NOMO-1 (cell line): ENCODE data around the gene GSTM1.
"Not testable (repeated sequence)": the region's sequence is repeated elsewhere in the genome, so short reads cannot be mapped to it uniquely, and the experiment has no call there.

Experiments
- DNase-seq, 2 experiments: peaks; one replicate each; lab custom pipeline; 2025; ENCODE audit not compliant: unreplicated experiment in 2 of 2; lab: John Stamatoyannopoulos, UW

GSTM1 gene

DNA sequence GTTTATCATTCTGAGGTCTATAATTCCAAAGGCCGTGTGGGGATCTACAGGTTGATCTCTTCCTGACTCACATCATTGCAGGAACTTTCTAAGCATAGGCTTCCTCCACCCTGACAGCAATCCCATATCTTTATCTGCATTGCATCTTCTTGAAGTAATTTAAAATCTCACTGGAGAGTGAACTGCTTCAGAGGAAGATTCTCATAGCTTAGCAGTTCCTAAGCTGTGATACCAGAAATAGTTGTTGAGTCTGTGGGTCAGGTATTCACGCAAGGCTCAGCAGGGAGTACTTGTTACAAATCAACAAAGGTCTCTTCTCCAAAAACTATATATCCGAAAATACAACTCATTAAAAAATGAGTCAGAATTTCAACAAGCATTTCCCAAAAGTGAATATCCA is 7.5 kb downstream of the GSTM1 start:
- not testable (repeated sequence) for DNase-seq

- DNase-seq: no peak
Observed at GRCh38 chr1:109697066-109697465, 9.4 kb downstream of the GSTM1 start.

DNA sequence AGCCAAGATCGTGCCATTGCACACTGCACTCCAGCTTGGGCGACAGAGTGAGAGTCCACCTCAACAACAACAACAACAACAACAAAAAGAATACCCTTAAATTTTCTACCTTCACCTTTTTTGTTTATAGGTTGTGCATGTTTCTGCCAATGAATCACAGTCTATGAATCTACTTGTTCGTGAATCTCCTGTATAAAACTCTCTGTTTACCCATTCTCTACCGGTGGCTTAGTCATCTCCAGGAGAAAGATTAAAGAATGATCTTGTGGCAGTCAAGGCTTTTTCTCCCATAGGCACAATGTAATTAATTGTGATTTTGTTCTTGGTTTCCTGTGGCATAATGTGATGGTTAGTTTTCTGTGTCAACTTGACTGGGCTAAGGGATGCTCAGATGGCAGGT is 10.2 kb downstream of the GSTM1 start:
- not testable (repeated sequence) for DNase-seq

DNA sequence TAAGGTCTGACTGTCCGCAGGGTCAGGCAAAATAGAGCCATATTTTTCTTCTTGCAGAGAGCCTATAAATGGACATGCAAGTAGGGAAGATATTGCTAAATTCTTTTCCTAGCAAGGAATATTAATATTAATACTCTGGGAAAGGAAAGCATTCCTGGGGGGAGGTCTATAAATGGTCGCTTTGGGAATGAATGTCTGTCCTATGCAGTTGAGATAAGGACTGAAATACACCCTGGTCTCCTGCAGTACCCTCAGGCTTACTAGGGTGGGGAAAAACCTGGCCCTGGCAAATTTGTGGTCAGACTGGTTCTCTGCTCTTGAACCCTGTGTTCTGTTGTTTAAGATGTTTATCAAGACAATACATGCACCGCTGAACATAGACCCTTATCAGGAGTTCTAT is 15.3 kb downstream of the GSTM1 start:
- DNase-seq: not testable (repeated sequence)

GRCh38 chr1:109704173-109704572 is 16.6 kb downstream of the GSTM1 start:
- DNase-seq: no peak

DNA sequence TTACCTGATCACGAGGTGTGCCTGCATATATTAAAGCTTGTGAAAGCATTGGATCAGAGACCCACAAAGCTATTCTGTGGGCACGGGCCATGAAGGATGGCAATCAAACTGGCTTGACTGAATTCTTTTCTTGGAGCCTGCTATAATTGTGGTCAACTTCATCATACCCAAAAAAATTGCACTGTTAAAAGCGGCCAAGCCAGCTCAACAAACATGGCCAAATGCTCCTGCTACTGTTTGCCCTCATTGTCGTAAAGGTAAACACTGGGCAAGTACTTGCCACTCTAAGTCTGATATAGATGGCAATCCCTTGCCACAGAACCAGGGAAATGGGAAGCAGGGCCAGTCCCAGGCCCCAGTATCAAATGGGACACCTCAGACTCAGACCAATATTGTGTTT is 17.8 kb downstream of the GSTM1 start:
- no peak for DNase-seq

DNA sequence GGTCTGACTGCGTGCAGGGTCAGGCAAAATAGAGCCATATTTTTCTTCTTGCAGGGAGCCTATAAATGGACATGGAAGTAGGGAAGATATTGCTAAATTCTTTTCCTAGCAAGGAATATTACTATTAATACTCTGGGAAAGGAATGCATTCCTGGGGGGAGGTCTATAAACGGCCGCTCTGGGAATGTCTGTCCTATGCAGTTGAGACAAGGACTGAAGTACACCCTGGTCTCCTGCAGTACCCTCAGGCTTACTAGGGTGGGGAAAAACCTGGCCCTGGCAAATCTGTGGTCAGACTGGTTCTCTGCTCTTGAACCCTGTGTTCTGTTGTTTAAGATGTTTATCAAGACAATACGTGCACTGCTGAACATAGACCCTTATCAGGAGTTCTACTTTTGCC is 21.3 kb downstream of the GSTM1 start:
- DNase-seq: not testable (repeated sequence)

- DNase-seq: not testable (repeated sequence)
Observed at GRCh38 chr1:109709822-109710221, 22.2 kb downstream of the GSTM1 start.

GRCh38 chr1:109711593-109712320 is 24.1 kb downstream of the GSTM1 start, which contains the start of gene GSTM5:
TSS of gene GSTM5 (plus strand) at chr1:109712251. CDS start at chr1:109712313, 62 bp downstream.
- not testable (repeated sequence) for DNase-seq

- DNase-seq: no peak
Observed at GRCh38 chr1:109712321-109712864, 24.8 kb downstream of the GSTM1 start.

- no peak for DNase-seq
Observed at GRCh38 chr1:109713636-109714035, 26.0 kb downstream of the GSTM1 start.

- no peak for DNase-seq
Observed at GRCh38 chr1:109714661-109715372, 27.2 kb downstream of the GSTM1 start.

DNA sequence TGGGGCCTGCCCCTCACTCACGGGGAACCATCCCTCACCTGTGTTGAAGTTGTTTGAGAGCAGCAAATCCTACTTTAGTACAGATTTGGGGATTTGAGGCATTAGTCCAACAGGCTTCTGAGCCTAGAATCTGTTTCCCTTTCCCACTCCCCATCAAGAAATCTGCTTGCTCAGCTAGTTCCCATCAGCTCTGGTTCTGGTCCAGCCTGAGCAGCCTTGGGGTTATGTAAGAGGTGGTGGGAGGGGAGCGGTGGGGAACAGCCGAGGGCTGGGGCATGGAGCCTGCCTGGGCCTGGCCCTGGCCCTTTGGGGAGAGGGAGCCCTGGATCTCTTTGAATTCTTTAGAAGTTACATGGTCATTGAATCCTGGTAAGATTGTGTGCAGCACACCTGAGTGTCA is 28.5 kb downstream of the GSTM1 start:
- no peak for DNase-seq

DNA sequence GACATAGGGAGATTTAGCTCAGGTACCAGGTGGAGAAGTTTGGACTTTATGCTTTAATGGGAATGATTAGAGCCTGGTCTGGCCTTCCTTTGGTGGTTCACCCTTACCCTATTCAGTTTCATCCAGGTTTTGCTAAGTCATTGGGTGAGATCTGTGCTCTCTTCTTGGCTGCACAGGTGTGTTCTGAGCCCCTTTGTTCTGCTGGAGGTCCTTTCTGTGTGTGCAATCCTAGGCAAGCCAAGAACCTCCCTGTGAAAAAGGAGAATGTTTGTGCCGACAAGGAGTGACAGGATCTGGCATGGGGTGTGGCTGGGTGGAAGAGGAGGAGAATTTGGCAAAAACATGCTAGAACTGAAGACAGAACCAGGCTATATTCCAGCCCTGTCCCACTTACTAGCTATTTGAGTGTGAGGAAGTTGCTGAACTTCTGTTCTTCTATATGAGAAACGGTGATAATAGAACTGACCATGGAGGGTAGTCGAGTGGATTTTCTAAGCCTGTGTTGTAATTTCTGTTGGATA is 29.0 kb downstream of the GSTM1 start:
- DNase-seq: no peak

DNA sequence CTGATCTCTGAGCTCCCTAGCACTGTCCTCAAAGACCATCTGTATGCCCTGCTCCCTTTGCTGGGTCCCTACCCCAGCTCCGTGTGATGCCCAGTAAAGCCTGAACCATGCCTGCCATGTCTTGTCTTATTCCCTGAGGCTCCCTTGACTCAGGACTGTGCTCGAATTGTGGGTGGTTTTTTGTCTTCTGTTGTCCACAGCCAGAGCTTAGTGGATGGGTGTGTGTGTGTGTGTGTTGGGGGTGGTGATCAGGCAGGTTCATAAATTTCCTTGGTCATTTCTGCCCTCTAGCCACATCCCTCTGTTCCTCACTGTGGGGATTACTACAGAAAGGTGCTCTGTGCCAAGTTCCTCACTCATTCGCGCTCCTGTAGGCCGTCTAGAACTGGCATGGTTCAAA is 30.1 kb downstream of the GSTM1 start:
- DNase-seq: no peak

- no peak for DNase-seq
Observed at GRCh38 chr1:109718495-109718894, 30.9 kb downstream of the GSTM1 start.

GRCh38 chr1:109719337-109719837 is 31.8 kb downstream of the GSTM1 start:
- DNase-seq: no peak

DNA sequence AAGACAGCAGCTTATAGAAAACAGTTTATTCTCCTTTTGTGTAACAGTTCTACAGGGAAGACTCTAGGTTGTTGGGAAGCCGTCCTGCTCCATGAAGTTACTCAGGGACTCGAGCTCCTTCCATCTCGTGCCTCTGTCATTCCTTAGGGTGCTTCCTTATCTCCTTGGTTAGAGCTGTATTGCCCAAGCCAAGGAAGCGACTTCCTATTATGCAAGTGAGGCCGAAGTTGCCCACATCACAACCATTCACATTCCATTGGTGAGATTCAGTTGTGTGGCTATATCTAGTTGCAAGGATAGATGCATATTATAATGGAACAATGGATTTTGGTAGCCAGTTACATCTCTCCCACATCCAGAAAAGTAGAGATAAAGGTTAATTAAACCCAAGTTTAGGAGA is 33.4 kb downstream of the GSTM1 start:
- DNase-seq: no peak

DNA sequence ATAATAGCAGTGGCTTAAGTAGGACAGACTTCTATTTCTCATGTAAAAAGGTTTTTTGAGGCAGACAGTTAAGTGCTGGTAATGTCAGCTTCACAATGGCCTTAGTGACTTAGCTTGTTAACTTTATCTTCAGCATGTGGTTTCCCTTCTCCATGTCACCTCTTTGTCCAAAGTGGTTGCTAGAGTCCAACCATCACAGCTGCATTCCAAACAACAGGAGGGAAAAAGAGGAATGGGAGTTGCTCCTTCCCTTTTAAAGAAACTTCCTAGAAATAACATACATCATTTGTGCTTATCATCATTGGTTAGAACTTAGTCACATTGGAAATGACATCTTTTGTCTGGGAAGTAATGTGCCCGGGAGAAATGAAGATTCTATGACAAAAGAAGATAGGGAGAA is 34.4 kb downstream of the GSTM1 start:
- DNase-seq: no peak

DNA sequence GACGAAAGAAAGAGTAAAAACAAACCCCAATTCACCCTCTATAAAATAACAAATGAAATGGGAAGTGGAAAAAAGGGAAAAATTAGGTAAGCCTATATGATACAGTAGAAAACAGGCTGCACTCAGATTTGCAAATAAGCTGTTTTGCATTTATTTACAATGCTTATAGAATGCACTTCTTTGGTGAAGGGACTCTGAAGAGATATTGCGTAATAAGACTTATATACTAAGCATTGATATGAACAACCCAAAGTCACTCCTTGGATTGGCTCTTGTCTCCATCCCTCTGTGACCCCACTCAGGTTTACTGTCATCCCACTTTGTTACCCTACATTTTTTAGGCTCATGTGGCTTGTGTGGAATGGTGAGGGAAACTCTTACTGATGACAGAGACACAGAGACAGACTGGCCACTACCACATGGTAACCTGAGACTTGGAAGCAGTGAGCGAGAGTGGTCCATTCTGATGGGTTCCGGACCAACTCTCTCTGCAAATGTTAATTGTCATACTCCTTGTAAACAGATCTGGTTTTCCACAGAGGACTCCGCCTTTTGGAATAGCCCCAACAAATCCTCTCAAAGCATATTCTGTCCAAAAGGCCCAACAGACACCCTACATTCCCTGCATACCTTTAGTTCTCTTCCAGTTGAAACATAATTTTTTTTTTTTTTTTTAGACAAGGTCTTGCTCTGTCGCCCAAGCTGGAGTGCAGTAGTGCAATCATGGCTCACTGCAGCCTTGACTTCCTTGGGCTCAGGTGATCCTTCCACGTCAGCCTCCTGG is 35.5 kb downstream of the GSTM1 start:
- no peak for DNase-seq

- no peak for DNase-seq
Observed at GRCh38 chr1:109724933-109725332, 37.3 kb downstream of the GSTM1 start.
